Fibroblast of skin of abdomen (primary cell): ENCODE data around the gene FAM149A.

Experiments used
- DNase-seq: peaks from one replicate; pipeline ENCODE4 v3.0.0-alpha.2; 2013

FAM149A gene

GRCh38 chr4:186105647-186106321 is 1.3 kb downstream of the FAM149A start:
- no peak for DNase-seq

DNA sequence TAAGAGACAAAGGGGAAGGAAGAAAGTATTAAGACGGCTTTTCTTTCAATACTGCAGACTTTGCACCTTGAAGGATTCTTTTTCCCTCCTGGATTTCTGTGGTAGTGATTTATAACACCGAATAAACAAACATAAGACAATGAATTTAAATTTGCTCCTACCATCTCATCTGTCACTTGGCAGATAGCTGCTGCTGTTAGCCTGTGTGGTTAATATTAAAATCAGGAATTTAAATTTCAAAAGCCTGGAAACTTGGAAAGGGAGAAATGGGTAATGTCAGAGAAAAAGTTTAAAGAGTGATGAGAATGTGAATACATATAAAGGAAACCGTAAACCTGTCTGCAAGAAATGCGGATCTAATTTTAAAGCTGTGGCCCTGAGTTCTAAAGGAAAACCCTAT is 3.4 kb downstream of the FAM149A start:
- no peak for DNase-seq

DNA sequence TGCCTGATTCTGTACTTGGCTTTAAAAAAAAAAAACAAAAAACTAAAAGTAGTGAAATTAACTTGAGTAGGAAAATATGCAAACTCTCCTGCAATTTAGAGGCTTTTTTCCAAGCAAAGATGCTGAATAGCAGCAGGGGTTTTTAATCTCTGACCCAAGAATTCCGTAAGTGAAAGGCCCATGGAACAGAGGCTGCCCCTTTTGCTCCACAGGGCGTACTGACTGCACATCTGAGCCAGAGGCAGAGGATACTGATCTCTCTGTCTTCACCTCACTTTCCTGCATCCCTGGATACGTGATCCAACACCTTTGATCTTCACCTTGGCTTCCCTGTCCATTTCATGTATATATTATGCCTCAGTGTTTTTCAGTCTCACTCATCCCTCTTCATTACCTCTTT is 3.9 kb downstream of the FAM149A start:
- DNase-seq = no peak

GRCh38 chr4:186109245-186109644 is 4.7 kb downstream of the FAM149A start:
- no peak for DNase-seq

- DNase-seq = no peak
Observed at GRCh38 chr4:186116697-186117096, 12.2 kb downstream of the FAM149A start.

GRCh38 chr4:186118582-186118981 is 14.1 kb downstream of the FAM149A start:
- DNase-seq = no peak

DNA sequence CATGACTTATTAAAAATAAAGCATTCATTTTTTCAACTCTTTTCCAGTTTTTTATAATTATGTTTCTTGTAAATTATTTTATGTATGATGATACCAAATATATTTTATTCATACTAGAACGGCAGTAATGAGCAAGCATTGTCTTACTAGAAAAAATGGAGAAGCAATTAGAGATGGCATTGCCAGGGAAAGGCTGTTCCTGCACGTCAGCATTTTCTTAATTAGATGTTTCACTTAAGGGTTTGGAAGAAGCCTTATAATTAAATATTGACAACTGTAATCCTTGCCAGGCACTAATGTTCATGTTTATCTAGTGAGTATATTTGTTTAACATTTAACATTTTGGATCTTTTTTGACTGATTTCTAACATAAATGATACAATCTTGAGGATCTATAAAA is 16.6 kb downstream of the FAM149A start:
- no peak for DNase-seq

GRCh38 chr4:186128842-186129241 is 24.3 kb downstream of the FAM149A start:
- DNase-seq = no peak

- DNase-seq = no peak
Observed at GRCh38 chr4:186131935-186132334, 27.4 kb downstream of the FAM149A start.

DNA sequence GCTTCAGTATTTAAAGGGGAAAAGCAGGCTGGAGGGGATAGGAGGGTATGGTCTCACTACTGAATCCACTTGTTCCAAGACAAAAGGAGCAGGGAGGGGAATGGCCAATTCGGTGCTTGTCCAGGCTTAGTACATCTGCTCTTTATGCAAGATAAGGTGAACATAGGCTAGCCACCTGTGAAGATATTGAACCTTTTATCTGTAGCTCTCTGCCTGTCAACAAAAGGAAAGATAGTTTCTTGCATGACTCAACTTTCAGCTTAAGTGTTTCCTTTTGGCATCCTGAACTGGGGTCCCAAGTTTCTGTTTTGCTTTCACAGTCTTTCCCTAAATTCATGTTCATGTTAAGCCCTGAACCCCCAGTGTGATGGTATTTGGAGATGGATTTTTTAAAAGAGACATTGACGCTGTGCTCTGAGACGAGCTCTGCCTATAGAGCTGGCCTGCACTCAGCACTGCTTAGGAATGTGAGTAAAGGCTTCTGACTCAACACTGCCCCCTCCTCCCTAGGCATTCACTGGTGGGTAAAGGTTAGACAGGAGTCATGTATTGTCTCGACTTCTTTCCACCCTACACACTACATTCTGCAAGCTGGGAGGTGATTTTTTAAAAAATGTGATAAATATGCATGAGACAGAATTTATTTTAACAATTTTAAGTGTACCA is 28.2 kb downstream of the FAM149A start:
- DNase-seq = peak; percentile 64

DNA sequence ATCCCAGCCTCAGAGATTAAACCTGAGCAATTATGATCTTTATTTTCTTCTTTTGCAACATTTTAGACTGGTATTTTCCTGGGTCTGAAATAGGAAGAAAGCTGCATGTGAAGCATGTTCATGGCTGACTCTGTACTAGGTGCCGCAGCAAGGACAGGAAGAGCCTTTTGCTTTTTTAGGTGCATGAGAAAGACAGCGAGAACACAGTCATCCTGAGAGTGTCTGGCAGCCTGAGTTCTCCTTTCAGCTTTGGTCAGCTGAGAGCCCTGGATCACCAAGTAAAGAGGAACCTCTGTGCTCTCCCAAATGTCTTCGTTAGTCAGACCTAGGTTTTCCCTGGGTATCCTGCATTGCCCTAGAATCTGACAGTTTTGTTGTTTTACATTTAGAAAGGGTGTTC is 29.8 kb downstream of the FAM149A start:
- no peak for DNase-seq

GRCh38 chr4:186134861-186135260 is 30.4 kb downstream of the FAM149A start:
- DNase-seq = no peak

GRCh38 chr4:186137196-186137794 is 32.8 kb downstream of the FAM149A start:
- DNase-seq = peak; percentile 24

DNA sequence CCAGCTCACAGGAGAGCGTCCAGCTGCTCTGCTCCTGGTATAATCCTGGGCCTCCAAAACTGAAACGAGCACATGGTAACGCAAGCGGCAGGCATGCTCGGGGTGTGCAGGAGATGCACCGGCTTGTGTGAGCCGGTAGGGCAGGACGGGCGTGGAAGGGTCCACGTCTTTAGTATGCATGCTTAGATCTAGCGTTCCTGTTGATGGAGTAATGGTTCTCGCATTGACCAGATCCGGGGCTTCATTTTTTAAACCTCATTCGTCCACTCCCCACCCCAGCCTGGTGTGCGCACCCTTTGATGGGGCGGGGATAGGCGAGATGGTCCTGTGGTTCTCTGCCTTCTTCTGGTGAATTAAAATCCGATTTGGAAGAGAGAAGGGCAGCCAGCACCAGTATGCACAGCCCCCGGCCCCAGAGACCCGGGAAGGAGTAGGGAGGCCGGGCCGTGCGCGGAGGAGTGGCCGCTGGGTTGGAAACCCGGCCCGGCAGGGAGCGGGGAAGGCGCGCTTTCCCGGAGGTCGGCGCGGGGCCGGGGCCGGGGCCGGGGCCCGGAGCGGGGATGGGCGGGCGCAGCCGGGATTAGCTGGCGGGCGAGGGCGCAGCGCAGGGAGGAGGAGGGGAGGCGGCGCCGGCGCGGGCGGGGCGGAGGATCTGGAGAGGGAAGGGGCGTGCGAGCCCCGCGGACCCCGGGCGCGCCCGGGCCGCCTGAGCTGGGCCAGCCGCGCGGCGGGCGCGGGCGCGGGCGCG is 39.9 kb downstream of the FAM149A start:
- peak; percentile 57 for DNase-seq

DNA sequence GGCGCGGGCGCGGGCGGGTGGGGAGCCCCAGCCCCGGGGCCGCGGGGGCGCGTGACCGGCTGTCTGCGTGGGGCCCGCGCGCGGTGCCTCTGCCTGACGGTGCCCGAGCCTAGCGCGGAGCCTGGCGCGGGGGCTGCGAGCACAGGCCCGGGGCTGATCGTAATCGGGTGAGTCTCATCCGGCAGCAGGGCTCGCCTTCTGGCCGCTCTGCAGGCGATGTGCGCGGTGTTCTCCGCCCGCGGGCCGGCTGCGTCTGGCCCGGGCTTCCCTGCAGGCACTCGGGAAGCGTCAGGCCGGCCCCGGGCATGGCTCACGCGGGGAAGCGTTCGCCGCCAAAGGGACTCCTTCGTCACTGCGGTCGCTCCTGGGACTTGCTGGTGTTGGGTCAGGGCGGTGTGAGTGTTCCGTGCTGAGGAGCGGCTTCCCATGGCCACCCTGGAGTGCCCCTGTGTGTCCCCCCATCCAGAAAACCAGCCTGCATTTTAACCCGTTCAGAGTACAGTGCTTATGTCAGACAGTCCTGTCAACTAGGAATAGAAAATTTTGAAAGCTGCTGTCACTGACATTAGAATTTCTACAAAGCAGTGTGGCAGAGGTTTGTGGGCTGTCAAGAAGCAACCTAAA is 40.6 kb downstream of the FAM149A start:
- peak; percentile 58 for DNase-seq

DNA sequence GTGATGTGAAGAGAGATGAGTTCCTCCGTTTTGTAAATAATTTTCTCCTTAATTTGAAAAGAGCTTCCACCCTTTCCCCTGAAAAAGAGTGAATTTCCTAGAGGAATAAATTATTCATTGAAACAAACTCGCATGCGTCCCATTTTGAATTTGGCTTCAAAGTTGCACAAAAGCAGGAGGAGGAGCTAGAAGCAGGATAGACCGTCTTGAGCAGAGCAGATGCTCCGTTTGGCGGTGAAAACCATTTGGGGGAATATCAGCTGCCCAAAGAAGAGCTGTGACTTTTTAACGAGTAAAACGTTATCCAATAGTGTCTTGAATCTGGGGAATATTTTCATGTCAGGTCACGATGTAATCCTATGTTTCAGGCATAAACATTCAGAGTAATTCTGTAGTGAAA is 42.0 kb downstream of the FAM149A start:
- DNase-seq = no peak

GRCh38 chr4:186148336-186148975 is 44.0 kb downstream of the FAM149A start:
- DNase-seq = no peak

DNA sequence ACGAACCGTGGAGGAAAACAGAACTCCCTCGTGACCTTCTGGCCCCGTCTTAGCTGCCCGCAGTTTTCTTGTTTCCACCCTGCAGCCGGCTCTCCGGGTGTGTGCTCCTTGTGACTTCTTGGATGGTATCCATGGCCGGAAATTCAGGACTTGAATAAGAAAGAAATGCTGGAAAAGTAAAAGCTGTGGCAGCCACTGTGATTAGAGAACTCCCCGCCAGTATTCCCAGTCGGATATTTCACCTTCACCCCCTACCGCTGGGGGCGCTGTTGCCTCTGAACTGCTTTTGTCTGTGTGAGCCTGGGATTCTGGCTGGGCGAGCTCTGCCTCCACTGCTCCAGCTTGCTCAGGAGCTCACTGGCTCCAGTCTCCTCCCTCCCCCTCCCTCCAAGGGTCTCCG is 45.4 kb downstream of the FAM149A start:
- DNase-seq = no peak

DNA sequence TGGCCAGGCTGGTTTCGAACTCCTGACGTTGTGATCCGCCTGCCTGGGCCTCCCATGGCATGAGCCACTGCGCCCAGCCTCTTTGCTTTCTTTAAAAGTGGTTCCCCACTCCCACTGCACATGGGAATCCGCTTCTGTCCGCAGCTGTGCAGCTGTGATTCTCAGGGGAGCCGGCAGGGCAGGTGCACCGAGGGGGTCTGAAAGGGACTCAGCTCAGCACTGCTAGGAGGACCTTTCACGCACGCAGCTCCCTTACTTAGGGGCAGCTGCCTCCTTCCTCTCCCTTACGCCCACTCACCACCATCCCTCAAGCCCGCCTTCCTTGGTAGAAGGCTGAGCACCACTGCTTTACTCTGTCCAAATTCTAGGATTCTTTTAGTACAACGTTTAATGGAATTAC is 46.4 kb downstream of the FAM149A start:
- DNase-seq = no peak

- DNase-seq = no peak
Observed at GRCh38 chr4:186151499-186151898, 47.0 kb downstream of the FAM149A start.

GRCh38 chr4:186158021-186158813 is 53.7 kb downstream of the FAM149A start:
- no peak for DNase-seq

- DNase-seq = no peak
Observed at GRCh38 chr4:186158966-186159365, 54.5 kb downstream of the FAM149A start.
